ENCODE data around the gene PREB.
"Not testable (repeated sequence)": the region's sequence is repeated elsewhere in the genome, so short reads cannot be mapped to it uniquely, and the experiment has no call there.

PREB gene, protein sequence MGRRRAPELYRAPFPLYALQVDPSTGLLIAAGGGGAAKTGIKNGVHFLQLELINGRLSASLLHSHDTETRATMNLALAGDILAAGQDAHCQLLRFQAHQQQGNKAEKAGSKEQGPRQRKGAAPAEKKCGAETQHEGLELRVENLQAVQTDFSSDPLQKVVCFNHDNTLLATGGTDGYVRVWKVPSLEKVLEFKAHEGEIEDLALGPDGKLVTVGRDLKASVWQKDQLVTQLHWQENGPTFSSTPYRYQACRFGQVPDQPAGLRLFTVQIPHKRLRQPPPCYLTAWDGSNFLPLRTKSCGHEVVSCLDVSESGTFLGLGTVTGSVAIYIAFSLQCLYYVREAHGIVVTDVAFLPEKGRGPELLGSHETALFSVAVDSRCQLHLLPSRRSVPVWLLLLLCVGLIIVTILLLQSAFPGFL
- 29.1 to 90.3 (median 58.1) reads per million in 17 experiments for total RNA-seq

- peak; percentile 99 to 100 (median 100) for DNase-seq
Observed at GRCh38 chr2:27133905-27134780, at the start of gene PREB. Gene PREB (minus strand): TSS chr2:27134636. CDS start chr2:27134421, 215 bp downstream.

- DNase-seq: no peak
Observed at GRCh38 chr2:27184115-27184514, 49.7 kb upstream of the PREB start.

GRCh38 chr2:27182346-27182745, 47.9 kb upstream of the PREB start:
- no peak for DNase-seq

GRCh38 chr2:27179344-27180000, 45.0 kb upstream of the PREB start:
- no peak for DNase-seq

DNA sequence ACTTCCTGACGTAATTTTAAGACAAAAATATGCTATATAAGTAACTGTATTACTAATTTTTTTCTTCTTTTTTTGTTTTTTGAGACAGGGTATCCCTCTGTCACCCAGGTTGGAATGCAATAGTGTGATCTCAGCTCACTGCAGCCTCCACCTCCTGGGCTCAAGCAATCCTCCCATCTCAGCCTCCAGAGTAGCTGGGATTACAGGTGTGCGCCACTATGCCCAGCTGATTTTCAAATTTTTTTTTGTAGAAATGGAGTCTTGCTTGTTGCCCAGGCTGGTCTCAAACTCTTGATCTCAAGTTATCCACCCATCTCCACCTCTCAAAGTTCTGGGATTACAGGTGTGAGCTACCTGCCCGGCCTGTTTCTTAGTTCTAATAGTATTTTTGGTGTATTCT, 44.0 kb upstream of the PREB start:
- DNase-seq: no peak

DNA sequence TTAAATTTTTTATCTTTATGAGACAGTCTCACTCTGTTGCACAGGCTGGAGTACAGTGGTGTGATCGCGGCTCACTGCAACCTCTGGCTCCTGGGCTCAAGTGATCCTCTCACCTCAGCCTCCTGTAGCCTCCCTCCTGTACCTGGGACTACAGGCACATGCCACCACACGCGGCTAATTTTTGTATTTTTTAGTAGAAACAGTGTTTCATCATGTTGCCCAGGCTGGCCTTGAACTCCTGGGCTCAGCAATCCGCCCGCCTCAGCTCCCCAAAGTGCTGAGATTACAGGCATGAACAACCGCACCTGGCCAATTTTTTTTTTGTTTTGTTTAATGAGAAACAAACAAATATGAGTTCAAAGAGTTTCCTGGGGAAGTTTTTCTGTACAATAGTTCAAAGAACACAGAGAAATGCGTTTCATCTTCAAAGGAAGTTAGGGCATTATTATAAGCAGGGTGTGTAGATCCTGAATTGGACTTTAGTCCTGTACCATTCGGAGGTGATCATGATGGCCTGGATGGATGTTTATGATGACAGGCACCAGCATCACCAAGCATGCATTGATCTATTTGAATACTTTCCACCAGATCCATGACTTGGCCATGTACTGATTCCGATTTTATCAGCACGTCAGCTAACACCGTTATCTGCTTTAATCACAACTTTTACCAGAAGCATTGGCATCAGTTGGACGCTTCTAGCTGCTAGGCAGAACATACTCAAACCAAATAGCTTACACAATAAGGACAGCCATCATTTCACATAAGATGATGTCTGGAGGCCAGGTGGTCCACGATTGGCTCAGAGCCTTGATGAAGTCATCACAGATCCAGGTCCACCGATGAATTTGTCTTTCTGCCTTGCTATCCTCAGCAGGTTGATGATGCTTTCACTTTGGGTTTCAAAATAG, 43.3 kb upstream of the PREB start:
- DNase-seq: no peak

GRCh38 chr2:27175781-27176180, 41.3 kb upstream of the PREB start:
- not testable (repeated sequence) for DNase-seq

- no peak for DNase-seq
Observed at GRCh38 chr2:27175330-27175729, 40.9 kb upstream of the PREB start.

- DNase-seq: no peak
Observed at GRCh38 chr2:27174638-27175037, 40.2 kb upstream of the PREB start.

GRCh38 chr2:27171351-27171848, 37.0 kb upstream of the PREB start:
- no peak for DNase-seq

DNA sequence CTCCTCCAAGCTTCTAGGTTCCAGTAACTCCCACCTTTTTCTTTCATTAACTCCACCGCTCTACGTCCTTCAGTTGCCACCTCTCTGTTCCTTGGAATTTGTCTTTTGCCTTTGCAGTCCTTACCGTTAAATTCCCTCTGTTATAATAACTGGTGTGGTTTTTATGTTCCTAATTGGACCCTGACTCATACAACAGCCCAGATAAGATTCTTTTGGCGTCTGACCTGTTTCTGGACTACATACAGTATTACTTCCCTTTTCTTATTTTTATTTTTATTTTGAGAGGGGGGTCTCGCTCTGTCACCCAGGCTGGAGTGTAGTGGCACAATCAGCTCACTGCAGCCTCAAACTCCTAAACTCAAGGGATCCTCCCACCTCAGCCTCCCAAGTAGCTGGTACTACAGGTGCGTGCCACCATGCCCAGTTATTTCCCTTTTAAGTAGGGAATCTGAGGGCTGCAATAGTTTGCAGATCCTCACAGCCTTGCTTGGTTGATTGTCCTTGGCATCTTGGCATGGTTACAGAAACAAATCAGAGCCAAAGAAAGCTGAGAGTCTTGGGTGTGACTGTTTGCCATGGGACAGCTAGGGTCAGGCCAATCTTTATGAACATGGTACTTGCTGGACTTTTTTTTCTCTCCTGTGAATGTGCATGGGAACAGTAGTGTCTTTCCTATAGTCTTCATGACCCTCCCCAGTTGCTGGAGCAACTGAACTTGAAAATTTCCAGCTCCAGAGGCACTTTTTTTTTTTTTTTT, 36.3 kb upstream of the PREB start:
- DNase-seq: no peak

- DNase-seq: no peak
Observed at GRCh38 chr2:27164960-27165763, 30.7 kb upstream of the PREB start.

DNA sequence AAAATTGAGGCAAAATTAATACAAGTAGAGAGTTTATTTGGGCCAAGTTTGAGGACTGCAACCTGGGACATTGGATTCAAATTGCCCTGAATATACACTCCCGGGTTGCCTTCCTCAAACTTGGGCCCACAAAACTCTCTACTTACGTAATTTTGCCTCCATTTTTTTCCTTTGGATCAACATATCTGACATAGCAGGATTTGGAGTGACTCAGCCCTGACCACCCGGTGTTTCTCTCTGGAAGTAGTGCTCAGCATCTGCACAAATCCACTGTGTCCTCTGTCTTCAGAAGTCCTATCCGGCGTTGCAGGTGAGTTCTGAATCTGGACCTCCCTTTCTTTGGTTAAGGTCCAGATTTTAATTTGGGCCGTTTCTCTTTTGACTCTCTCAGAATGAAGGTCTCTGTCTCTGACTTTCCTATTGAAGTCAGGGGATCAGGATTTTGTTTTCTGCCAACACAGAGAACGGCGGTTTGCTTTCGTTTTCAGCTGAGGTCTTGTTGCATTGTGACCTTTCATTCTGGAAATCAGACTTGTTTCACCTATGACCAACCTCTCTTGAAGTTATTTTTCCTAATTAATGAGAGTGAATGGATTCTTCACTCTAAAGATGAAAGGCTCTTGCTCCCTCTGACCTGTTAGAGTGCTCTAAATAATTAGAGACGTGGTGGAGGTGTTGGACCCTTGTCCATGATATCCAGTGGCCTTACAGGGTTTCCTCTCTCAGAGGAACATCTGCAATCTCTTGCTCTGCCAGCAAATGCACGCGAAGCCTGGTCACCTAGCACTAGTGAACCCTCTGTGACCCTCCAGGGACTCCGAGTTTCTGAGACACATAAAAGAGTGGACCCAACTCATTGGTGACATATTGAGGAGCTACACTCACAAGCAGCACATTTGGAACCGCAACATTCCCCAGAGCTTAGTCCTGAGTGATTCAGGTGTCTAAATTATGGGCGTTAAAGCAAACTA, 28.0 kb upstream of the PREB start:
- DNase-seq: no peak

DNA sequence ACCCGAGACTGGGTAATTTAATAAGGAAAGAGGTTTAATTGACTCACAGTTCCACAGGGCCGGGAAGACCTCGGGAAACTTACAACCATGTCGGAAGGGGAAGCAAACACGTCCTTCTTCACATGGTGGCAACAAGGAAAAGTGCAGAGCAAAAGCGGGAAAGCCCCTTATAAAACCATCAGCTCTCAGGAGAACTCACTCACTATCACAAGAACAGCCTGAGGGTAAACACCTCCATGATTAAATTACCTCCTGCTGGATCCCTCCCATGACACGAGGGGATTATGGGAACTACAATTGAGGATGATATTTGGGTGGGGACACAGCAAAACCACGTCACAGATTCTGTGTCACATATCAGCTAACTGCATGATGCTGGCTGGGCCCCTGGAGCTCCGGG, 25.8 kb upstream of the PREB start:
- DNase-seq: no peak

DNA sequence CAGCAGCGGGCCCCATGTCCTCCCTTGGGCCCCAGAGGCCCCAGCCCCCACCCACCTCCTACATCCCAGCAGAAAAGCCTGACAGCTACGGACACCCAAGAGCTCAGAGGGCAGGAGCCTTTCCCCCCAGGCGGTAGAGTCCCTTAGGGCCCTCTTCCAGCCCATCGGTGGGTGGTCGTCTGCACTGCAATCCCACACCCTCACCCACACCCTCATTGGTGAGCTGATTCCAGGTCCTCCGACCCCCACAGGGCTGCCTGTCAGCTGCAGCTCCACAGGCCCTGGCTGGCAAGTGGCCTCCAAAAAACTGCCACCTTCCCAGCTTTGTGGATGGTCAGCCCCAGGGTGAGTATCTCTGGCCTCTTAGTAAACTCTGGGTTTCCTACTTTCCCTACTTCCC, 24.8 kb upstream of the PREB start:
- DNase-seq: no peak

GRCh38 chr2:27158468-27158867, 24.0 kb upstream of the PREB start:
- DNase-seq: no peak

- no peak for DNase-seq
Observed at GRCh38 chr2:27155069-27155520, 20.7 kb upstream of the PREB start.

- no peak for DNase-seq
Observed at GRCh38 chr2:27154488-27154887, 20.1 kb upstream of the PREB start.

All from suppressor macrophage (primary cell).